Hepatocyte (in vitro differentiated cells): ENCODE data around the gene CEP85. TPM values are rescaled to one million over a fixed set of nuclear protein-coding genes. Genes with fewer than 3 reads are reported as not detected.
A peak's percentile ranks its signal among the peaks of the same experiment; 100 is the strongest.
"Not testable (repeated sequence)": the region's sequence is repeated elsewhere in the genome, so short reads cannot be mapped to it uniquely, and the experiment has no call there.

Experiments
- DNase-seq: peaks from one replicate; pipeline ENCODE4 v3.0.0-alpha.2; 2016; ENCODE audit warnings: low spot score
- H2AFZ ChIP-seq: fragments of 200-600 bp; sonication (generic); 2 replicates; pipeline ENCODE4 v1.6.0; 2016; ENCODE audit warnings: antibody characterized with exemption, mild to moderate bottlenecking
- H3K27ac ChIP-seq: fragments of 200-600 bp; sonication (generic); 2 replicates; pipeline ENCODE4 v1.5.1; 2016; ENCODE audit warnings: mild to moderate bottlenecking
- H3K27me3 ChIP-seq: fragments of 200-600 bp; sonication (generic); 2 replicates; pipeline ENCODE4 v1.6.1; 2016
- H3K36me3 ChIP-seq: fragments of 200-600 bp; sonication (generic); replicated peaks from 2 replicates; pipeline ENCODE4 v1.5.1; 2016; ENCODE audit warnings: low read depth; ENCODE audit not compliant: insufficient read depth
- H3K4me1 ChIP-seq: fragments of 200-600 bp; sonication (generic); 2 replicates; pipeline ENCODE4 v1.5.1; 2016; ENCODE audit warnings: mild to moderate bottlenecking, moderate library complexity; ENCODE audit not compliant: insufficient read depth
- H3K4me2 ChIP-seq: fragments of 200-600 bp; sonication (generic); 2 replicates; pipeline ENCODE4 v1.6.0; 2016
- H3K4me3 ChIP-seq: fragments of 200-600 bp; sonication (generic); 2 replicates; pipeline ENCODE4 v1.5.1; 2016; ENCODE audit warnings: mild to moderate bottlenecking
- H3K79me2 ChIP-seq: fragments of 200-600 bp; sonication (generic); 2 replicates; pipeline ENCODE4 v1.6.0; 2017; ENCODE audit warnings: mild to moderate bottlenecking
- H3K9me2 ChIP-seq: fragments of 200-600 bp; sonication (generic); replicated peaks from 2 replicates; pipeline ENCODE4 v1.6.0; 2017; ENCODE audit warnings: mild to moderate bottlenecking; ENCODE audit not compliant: insufficient read depth
- H3K9me3 ChIP-seq: fragments of 200-600 bp; sonication (generic); 2 replicates; pipeline ENCODE4 v1.5.1; 2016; ENCODE audit warnings: low read depth, mild to moderate bottlenecking
- H4K20me1 ChIP-seq: fragments of 200-600 bp; sonication (generic); 2 replicates; pipeline ENCODE4 v1.6.0; 2016; ENCODE audit warnings: mild to moderate bottlenecking; ENCODE audit not compliant: insufficient read depth, poor library complexity, severe bottlenecking
- CTCF ChIP-seq: fragments of 200-600 bp; sonication (generic); IDR thresholded peaks from 2 replicates; pipeline ENCODE4 v1.5.1; 2016; ENCODE audit warnings: antibody characterized with exemption, mild to moderate bottlenecking; ENCODE audit not compliant: poor library complexity
- EZH2 ChIP-seq: fragments of 200-600 bp; sonication (generic); IDR thresholded peaks from 2 replicates; pipeline ENCODE4 v1.6.1; 2016; ENCODE audit warnings: antibody characterized with exemption, mild to moderate bottlenecking, borderline replicate concordance
- EZH2phosphoT487 ChIP-seq: fragments of 200-600 bp; sonication (generic); IDR thresholded peaks from one replicate; pipeline ENCODE4 v1.6.1; 2018; ENCODE audit warnings: antibody characterized with exemption, mild to moderate bottlenecking, low read depth, moderate library complexity; ENCODE audit not compliant: unreplicated experiment, severe bottlenecking
- WGBS: methylation state at CpG from one replicate; pipeline ENCODE4 v1.1.6; 2016; ENCODE audit warnings: low lambda C conversion rate; ENCODE audit errors: missing lambda C conversion rate; 5-methylcytosine and 5-hydroxymethylcytosine counted together
- polyA plus RNA-seq: library from polyadenylated mRNA; unstranded; fragments of >200 nt; fragmentation: Nextera tagmentation; extraction: Ambion mirVana; gene quantifications from 2 replicates; pipeline ENCODE4 v1.2.1, GENCODE V29; 2016
- total RNA-seq: library from RNA; depleted of rRNA; stranded (reverse); fragments of >200 nt; gene quantifications from 2 replicates; pipeline ENCODE4 v1.2.3, GENCODE V29; 2014

The CEP85 gene
- total and polyA plus RNA-seq, 2 experiments from 2014 or later = 12.4 to 14.6 TPM

- Histone ChIP-seq H3K27me3 (no peaks in the 10 kb centered on the region), H3K4me2 (peak overlapping the region; percentile 85)
Measured at GRCh38 chr1:26305667-26306289, 71.8 kb downstream of the CEP85 start.

GRCh38 chr1:26306290-26307229, 72.6 kb downstream of the CEP85 start, which contains the start of gene UBXN11:
UBXN11 (minus strand) TSS chr1:26306636; CDS start chr1:26302883, 3,753 bp downstream.
- Histone ChIP-seq H3K27me3 (no peaks in the 10 kb centered on the region), H3K4me2 (peak within 1 kb of the TSS; percentile 85), H3K9me2 (no peaks in the 10 kb centered on the region), H3K79me2 (peaks cover 5% of the 10 kb centered on the region), H3K9me3 (no peaks in the 10 kb centered on the region), H3K27ac (peak within 1 kb of the TSS; percentile 1), H2AFZ (peak within 1 kb of the TSS; percentile 80), H3K4me3 (peak within 1 kb of the TSS; percentile 86), H4K20me1 (no peaks in the 10 kb centered on the region), H3K4me1 (peaks cover 6% of the 10 kb centered on the region), H3K36me3 (no peaks in the 10 kb centered on the region)
- peak; percentile 96 for DNase-seq
- no peak for TF ChIP-seq EZH2
- no peak for TF ChIP-seq EZH2phosphoT487
- TF ChIP-seq CTCF = no peak
- 3% methylated on average over 51 of the region's 51 CpGs for WGBS

More at GRCh38 chr1:26305667-26306289, 71.8 kb downstream of the CEP85 start:
- peaks cover 6% of the 10 kb centered on the region for H3K4me1 ChIP-seq
- WGBS = 32% methylated on average over 8 of the region's 8 CpGs
- H3K9me2 ChIP-seq = no peaks in the 10 kb centered on the region
- H4K20me1 ChIP-seq = no peaks in the 10 kb centered on the region
- no peak overlapping the region for H3K27ac ChIP-seq
- peak overlapping the region; percentile 86 for H3K4me3 ChIP-seq
- peaks cover 5% of the 10 kb centered on the region for H3K79me2 ChIP-seq
- H2AFZ ChIP-seq = peak overlapping the region; percentile 72
- no peaks in the 10 kb centered on the region for H3K36me3 ChIP-seq
- TF ChIP-seq EZH2phosphoT487 (no peak), EZH2 (no peak), CTCF (no peak)
- no peaks in the 10 kb centered on the region for H3K9me3 ChIP-seq
- no peak for DNase-seq

GRCh38 chr1:26307363-26307781, 73.4 kb downstream of the CEP85 start:
- peaks cover 5% of the 10 kb centered on the region for H3K79me2 ChIP-seq
- 53% methylated on average over 6 of the region's 6 CpGs for WGBS
- no peaks in the 10 kb centered on the region for H3K27me3 ChIP-seq
- H3K9me2 ChIP-seq = no peaks in the 10 kb centered on the region
- H3K4me3 ChIP-seq = no peak overlapping the region
- peak overlapping the region; percentile 1 for H3K27ac ChIP-seq
- TF ChIP-seq EZH2phosphoT487 (no peak), CTCF (no peak), EZH2 (no peak)
- no peaks in the 10 kb centered on the region for H4K20me1 ChIP-seq
- DNase-seq = no peak
- H3K9me3 ChIP-seq = no peaks in the 10 kb centered on the region
- peak overlapping the region; percentile 80 for H2AFZ ChIP-seq
- H3K36me3 ChIP-seq = no peaks in the 10 kb centered on the region
- H3K4me1 ChIP-seq = peaks cover 6% of the 10 kb centered on the region
- peak overlapping the region; percentile 85 for H3K4me2 ChIP-seq

DNA sequence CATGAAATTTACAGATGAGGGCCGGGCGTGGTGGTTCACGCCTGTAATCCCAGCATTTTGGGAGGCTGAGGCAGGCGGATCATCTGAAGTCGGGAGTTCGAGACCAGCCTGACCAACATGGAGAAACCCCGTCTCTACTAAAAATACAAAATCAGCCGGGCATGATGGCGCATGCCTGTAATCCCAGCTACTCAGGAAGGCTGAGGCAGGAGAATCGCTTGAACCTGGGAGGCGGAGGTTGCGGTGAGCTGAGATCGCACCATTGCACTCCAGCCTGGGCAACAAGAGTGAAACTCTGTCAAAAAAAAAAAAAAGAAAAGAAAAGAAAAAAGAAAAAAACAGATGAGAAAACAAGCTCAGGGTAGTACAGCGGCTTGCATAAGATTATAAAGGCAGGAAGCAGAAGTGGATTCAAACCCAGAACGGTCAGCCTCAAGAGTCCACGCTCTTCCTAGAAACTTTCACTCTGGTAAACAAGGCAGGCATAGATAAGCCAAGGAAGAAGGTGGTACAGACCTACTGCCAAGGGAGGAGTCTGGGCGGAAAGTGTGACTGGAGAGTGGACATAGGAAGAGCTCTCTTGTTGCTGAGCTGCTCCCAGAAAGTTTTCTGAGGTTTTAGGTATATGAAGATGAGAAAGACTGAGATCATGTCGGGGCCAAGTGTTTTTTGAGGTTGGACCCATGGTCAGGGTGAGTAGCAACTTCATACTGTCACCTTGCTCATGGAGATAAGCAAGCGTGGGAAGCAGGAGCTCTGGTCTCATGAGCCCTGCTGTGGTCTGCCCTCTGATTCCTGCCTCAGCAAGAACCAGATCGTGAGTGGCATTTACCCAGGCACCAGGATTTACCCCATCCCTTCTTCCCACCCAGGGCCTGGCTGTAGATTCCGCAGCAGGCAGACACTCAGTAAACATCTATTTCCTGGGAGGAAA, 74.2 kb downstream of the CEP85 start:
- H4K20me1 ChIP-seq, H3K79me2 ChIP-seq, H2AFZ ChIP-seq, H3K27me3 ChIP-seq, H3K4me3 ChIP-seq, H3K9me3 ChIP-seq, H3K4me1 ChIP-seq, DNase-seq, H3K9me2 ChIP-seq, H3K36me3 ChIP-seq, H3K4me2 ChIP-seq, H3K27ac ChIP-seq: not testable (repeated sequence)
- 89% methylated on average over 21 of the region's 21 CpGs for WGBS
